ENCODE data around the gene HDDC3. TPM values are rescaled to one million over a fixed set of nuclear protein-coding genes. Genes with fewer than 3 reads are reported as not detected.

The HDDC3 gene
- total RNA-seq, 1 experiment from 2014 or later = 5.3 TPM

DNA sequence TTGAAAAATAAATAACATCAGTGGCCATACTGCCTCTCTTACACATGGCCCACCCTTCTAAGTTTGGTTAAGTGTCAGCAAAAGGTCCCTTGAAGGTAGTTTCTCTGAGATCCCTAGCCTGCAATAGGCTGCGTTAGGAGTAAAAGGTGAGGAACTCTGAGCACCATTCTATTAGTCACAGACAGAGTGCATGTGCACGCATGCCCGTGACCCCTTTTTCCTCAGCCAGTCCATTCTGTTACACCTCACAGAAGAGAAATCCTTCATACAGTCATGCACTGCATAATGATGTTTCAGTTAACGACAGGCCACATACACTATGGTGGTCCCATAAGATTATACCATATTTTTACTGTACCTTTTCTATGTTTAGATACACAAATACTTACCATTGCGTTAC lies 34.9 kb upstream of the HDDC3 start:
- H3K36me3 ChIP-seq (ENCODE audit: control insufficient read depth, insufficient read depth, low read length) = peaks cover 52% of the 10 kb centered on the region
- no peak overlapping the region for H3K4me3 ChIP-seq (ENCODE audit: low read depth in 2 of 2, low read length in 2 of 2)
- ATAC-seq = no peak; the same call in 1 of the 2 replicates
- in situ Hi-C loops (cut with HindIII; ENCODE audit: low pct_unique_long_range_greater_than_20kb, low sequenced_read_pairs) = no loop called here
- POLR2A ChIA-PET = no interaction called here
- TF ChIP-seq SIN3A (IDR thresholded peaks at IDR 0.05; ENCODE audit: borderline replicate concordance, insufficient read depth, low read depth, low read length) (no peak), TCF7L2 (IDR thresholded peaks at IDR 0.05; ENCODE audit: low read depth, low read length) (no peak), REST (IDR thresholded peaks at IDR 0.05; ENCODE audit: insufficient read depth in 1 of 2, low read depth in 2 of 2, low read length in 1 of 2) (no peak), POLR2AphosphoS5 (IDR thresholded peaks at IDR 0.05; ENCODE audit: low read depth, low read length) (no peak)
- TF ChIP-seq, protein P1, sequence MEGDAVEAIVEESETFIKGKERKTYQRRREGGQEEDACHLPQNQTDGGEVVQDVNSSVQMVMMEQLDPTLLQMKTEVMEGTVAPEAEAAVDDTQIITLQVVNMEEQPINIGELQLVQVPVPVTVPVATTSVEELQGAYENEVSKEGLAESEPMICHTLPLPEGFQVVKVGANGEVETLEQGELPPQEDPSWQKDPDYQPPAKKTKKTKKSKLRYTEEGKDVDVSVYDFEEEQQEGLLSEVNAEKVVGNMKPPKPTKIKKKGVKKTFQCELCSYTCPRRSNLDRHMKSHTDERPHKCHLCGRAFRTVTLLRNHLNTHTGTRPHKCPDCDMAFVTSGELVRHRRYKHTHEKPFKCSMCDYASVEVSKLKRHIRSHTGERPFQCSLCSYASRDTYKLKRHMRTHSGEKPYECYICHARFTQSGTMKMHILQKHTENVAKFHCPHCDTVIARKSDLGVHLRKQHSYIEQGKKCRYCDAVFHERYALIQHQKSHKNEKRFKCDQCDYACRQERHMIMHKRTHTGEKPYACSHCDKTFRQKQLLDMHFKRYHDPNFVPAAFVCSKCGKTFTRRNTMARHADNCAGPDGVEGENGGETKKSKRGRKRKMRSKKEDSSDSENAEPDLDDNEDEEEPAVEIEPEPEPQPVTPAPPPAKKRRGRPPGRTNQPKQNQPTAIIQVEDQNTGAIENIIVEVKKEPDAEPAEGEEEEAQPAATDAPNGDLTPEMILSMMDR (IDR thresholded peaks at IDR 0.05) = no peak
- BruUV-seq (replicated peaks) = no TSS peak
- CTCF ChIA-PET = no interaction called here
- no peaks in the 10 kb centered on the region for H3K9me3 ChIP-seq (ENCODE audit: control insufficient read depth, insufficient read depth, low read depth, low read length)
- DNase-seq (ENCODE audit: low read depth, low spot score) = no peak
- H3K27ac ChIP-seq (ENCODE audit: low read length) = no peak overlapping the region
- no peaks in the 10 kb centered on the region; the same call in 1 of the 2 replicates for H3K4me1 ChIP-seq (ENCODE audit: control insufficient read depth, insufficient read depth, low read length)
- no peaks in the 10 kb centered on the region for H3K27me3 ChIP-seq (ENCODE audit: control insufficient read depth, insufficient read depth, low read length)
- intact Hi-C loops (cut with micrococcal nuclease; ENCODE audit: unreplicated experiment) = no loop called here

DNA sequence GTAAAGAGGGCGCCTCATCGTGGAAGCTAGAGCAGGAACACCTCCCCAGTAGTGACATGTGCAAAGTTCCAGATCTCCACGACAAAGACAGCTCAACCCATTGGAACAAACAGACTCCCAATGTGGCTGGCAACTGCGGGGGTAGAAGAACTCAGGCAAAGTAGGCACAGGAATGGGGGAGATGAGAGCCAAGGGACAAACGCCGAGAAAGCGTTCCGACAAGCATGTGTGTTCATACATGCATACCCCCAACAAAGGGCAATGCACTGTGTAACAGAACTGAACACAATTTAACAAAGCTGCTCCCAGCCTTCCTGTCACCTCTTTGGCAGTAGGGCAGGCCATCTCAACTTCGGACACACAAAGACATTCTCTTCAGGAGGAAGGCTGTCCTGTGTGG lies 33.9 kb upstream of the HDDC3 start:
- H3K9me3 ChIP-seq (ENCODE audit: control insufficient read depth, insufficient read depth, low read depth, low read length) = no peaks in the 10 kb centered on the region
- ChIA-PET CTCF (no interaction called here), POLR2A (no interaction called here)
- TF ChIP-seq, protein P1 (IDR thresholded peaks at IDR 0.05) = no peak
- TF ChIP-seq SIN3A (IDR thresholded peaks at IDR 0.05; ENCODE audit: borderline replicate concordance, insufficient read depth, low read depth, low read length) = no peak
- no peak for TF ChIP-seq TCF7L2 (IDR thresholded peaks at IDR 0.05; ENCODE audit: low read depth, low read length)
- TF ChIP-seq REST (IDR thresholded peaks at IDR 0.05; ENCODE audit: insufficient read depth in 1 of 2, low read depth in 2 of 2, low read length in 1 of 2) = no peak
- no peak; the same call in 1 of the 2 replicates for TF ChIP-seq POLR2AphosphoS5 (IDR thresholded peaks at IDR 0.05; ENCODE audit: low read depth, low read length)
- ATAC-seq (no peak), DNase-seq (ENCODE audit: low read depth, low spot score) (no peak)
- intact Hi-C loops (cut with micrococcal nuclease; ENCODE audit: unreplicated experiment) (no loop called here), in situ Hi-C loops (cut with HindIII; ENCODE audit: low pct_unique_long_range_greater_than_20kb, low sequenced_read_pairs) (no loop called here)
- peaks cover 52% of the 10 kb centered on the region for H3K36me3 ChIP-seq (ENCODE audit: control insufficient read depth, insufficient read depth, low read length)
- H3K27me3 ChIP-seq (ENCODE audit: control insufficient read depth, insufficient read depth, low read length) = no peaks in the 10 kb centered on the region
- H3K4me3 ChIP-seq (ENCODE audit: low read depth in 2 of 2, low read length in 2 of 2) = no peak overlapping the region
- H3K27ac ChIP-seq (ENCODE audit: low read length) = no peak overlapping the region
- BruUV-seq (replicated peaks) = TSS peak; percentile 91
- no peaks in the 10 kb centered on the region; the same call in 1 of the 2 replicates for H3K4me1 ChIP-seq (ENCODE audit: control insufficient read depth, insufficient read depth, low read length)
